GM10266 (cell line): ENCODE measurements around the gene ABHD12B.
A peak's percentile ranks its signal among the peaks of the same experiment; 100 is the strongest.

ENCODE experiments used
- DNase-seq: peaks from one replicate; pipeline ENCODE4 v3.0.0; 2012; ENCODE audit errors: extremely low spot score
- CTCF ChIP-seq: IDR thresholded peaks from 2 replicates; pipeline ENCODE4 v1.5.1; 2012; ENCODE audit warnings: mild to moderate bottlenecking, low read depth; ENCODE audit not compliant: control insufficient read depth, insufficient read depth; ENCODE audit errors: missing control alignments

The ABHD12B gene

GRCh38 chr14:50871914-50872732, at the start of gene ABHD12B:
Gene ABHD12B, plus strand, starts transcription at chr14:50872053. Its CDS starts 122 bp downstream, at chr14:50872175.
- no peak for DNase-seq
- no peak for TF ChIP-seq CTCF

GRCh38 chr14:50822501-50823042, 49.3 kb upstream of the ABHD12B start:
- DNase-seq, result no peak
- no peak for TF ChIP-seq CTCF

- no peak for TF ChIP-seq CTCF
- DNase-seq, result no peak
Measured at GRCh38 chr14:50823051-50823761, 48.6 kb upstream of the ABHD12B start.

GRCh38 chr14:50823762-50824636, 47.9 kb upstream of the ABHD12B start:
- peak; percentile 32 for DNase-seq

GRCh38 chr14:50825307-50825706, 46.5 kb upstream of the ABHD12B start:
- no peak for DNase-seq

More at GRCh38 chr14:50823762-50824636, 47.9 kb upstream of the ABHD12B start:
- TF ChIP-seq CTCF, result no peak

GRCh38 chr14:50826681-50827080, 45.2 kb upstream of the ABHD12B start:
- no peak for TF ChIP-seq CTCF
- DNase-seq, result no peak

More at GRCh38 chr14:50825307-50825706, 46.5 kb upstream of the ABHD12B start:
- no peak for TF ChIP-seq CTCF
